ENCODE results near the gene PLPP3.

The PLPP3 gene

DNA sequence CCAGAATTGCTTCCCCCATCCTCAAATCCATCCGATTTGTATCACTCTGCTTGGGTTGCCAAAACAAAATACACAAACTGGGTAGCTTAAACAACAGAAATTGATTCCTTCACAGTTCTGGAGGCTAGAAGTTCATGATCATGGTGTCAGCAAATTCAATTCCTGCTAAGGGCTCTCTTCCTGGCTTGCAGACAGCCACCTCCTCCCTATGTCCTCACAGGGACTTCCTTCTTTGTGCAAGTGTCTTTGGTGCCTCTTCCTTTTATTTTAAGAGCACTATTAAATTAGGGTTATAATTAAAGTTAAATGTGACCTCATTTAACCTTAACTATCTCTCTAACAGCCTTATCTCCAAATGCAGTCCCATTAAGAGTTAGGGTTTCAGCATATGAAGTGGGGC is 112.8 kb downstream of the PLPP3 start:
- no peak for DNase-seq (ENCODE audit: low read depth)
- H3K4me3 ChIP-seq (replicated peaks; ENCODE audit: low read depth, low read length) = no peak overlapping the region
- TF ChIP-seq, protein P1, sequence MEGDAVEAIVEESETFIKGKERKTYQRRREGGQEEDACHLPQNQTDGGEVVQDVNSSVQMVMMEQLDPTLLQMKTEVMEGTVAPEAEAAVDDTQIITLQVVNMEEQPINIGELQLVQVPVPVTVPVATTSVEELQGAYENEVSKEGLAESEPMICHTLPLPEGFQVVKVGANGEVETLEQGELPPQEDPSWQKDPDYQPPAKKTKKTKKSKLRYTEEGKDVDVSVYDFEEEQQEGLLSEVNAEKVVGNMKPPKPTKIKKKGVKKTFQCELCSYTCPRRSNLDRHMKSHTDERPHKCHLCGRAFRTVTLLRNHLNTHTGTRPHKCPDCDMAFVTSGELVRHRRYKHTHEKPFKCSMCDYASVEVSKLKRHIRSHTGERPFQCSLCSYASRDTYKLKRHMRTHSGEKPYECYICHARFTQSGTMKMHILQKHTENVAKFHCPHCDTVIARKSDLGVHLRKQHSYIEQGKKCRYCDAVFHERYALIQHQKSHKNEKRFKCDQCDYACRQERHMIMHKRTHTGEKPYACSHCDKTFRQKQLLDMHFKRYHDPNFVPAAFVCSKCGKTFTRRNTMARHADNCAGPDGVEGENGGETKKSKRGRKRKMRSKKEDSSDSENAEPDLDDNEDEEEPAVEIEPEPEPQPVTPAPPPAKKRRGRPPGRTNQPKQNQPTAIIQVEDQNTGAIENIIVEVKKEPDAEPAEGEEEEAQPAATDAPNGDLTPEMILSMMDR (IDR thresholded peaks at IDR 0.05; ENCODE audit: low read length, missing control alignments) = no peak

DNA sequence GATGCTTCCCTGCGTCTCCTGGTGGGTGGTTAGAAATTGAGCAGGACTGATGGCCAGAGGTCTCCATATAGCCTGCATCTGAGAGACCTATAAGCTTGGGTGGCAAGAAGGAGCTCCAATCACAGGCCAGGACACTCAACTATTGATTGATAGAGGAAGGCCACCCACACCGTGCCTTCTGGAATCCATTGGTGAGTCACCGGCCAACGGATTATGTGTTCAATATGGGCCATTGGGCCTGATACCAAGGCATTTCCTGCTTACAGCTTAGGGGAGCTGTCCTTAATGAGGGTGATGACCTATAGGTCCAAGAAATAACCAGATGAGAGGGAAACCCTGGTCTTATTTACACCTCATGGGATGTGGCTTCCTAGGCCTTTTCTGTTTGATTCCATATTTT is 115.1 kb downstream of the PLPP3 start:
- no peak overlapping the region for H3K4me3 ChIP-seq (replicated peaks; ENCODE audit: low read depth, low read length)
- TF ChIP-seq, protein P1 (IDR thresholded peaks at IDR 0.05; ENCODE audit: low read length, missing control alignments) = no peak
- DNase-seq (ENCODE audit: low read depth) = no peak

DNA sequence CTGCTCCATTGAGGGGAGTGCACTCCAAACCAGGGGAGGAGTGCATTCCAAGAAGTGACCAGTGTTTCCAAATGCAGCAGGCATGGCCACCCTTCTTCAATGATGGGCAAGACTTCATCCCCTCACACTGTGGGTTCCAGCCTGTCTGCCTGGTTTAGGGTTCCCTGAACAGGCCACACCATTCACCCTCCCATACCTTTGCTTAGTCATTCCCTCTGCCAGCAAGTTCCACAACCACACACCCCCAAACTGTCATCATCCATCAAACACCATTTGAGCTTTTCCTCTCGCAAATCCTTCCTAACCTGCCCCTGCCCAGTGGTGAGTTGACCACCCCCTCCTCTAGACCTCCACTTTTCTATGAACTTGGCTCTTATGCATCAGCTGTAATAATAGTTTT is 116.0 kb downstream of the PLPP3 start:
- no peak overlapping the region for H3K4me3 ChIP-seq (replicated peaks; ENCODE audit: low read depth, low read length)
- TF ChIP-seq, protein P1 (IDR thresholded peaks at IDR 0.05; ENCODE audit: low read length, missing control alignments) = no peak
- no peak for DNase-seq (ENCODE audit: low read depth)

DNA sequence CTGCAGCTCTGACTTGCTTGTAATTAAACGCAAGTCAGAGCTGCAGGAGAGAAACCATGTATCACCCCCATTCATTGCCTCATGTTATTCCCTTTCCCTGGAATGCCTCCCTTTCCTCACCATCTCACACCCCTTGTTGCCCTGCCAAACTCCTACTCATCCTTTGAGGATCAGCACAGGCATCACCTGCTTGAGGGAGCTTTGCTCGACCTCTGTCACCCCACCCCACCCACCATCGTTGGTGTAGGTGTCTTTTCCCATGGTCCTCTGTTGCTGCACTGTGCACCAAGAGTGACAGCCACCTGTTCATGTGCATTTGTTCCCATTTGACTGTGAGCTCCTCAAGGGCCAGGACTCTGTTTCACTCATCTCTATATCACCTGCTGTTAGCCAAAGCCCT is 117.2 kb downstream of the PLPP3 start:
- no peak for DNase-seq (ENCODE audit: low read depth)
- TF ChIP-seq, protein P1 (IDR thresholded peaks at IDR 0.05; ENCODE audit: low read length, missing control alignments) = no peak
- no peak overlapping the region for H3K4me3 ChIP-seq (replicated peaks; ENCODE audit: low read depth, low read length)

DNA sequence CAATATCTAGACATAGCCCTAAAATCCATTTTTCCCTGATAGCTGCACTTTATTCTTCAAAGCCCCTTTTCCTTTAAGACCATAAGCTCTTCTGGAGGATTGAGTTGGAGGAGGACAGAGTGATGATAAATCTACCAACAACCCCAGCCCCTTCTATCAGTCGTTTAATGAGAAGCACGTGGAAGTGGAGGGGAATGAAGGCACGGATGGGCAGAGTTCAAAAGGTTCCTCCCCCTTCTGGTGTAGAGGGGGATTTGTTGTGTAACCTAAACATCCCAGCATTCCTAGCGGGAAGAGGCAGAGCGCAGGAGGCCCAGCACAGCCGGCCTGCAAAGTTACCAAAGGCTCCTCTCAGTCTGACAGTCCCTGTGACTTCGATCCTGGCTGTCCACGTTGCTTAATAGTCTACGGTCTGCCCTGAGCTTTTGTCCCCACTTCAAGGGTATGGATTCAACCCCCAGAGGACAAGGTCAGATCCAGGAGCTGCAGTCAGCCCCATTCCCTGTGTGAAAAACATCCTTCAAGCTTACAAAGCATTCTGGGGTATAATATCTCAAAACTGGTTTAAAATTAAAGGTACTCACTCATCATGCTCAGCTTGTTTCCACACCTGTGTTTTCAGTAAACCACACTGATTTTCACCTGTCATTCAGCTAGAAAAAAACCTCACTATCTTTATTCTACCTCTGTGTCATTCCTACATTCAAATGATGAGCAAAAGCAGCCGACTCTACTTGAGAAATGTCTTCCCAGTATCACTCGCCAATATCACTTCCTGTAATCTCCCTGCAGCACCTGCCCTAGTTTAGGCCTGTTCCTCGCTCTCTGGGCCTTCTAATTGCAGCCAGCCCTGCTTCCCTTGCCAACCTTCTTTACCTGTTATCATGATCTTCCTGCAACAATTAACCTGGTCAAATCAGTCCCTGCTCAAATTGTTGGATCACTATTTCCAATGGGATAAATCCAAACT is 117.9 kb downstream of the PLPP3 start:
- H3K4me3 ChIP-seq (replicated peaks; ENCODE audit: low read depth, low read length) = no peak overlapping the region
- TF ChIP-seq, protein P1 (IDR thresholded peaks at IDR 0.05; ENCODE audit: low read length, missing control alignments) = no peak
- no peak for DNase-seq (ENCODE audit: low read depth)

DNA sequence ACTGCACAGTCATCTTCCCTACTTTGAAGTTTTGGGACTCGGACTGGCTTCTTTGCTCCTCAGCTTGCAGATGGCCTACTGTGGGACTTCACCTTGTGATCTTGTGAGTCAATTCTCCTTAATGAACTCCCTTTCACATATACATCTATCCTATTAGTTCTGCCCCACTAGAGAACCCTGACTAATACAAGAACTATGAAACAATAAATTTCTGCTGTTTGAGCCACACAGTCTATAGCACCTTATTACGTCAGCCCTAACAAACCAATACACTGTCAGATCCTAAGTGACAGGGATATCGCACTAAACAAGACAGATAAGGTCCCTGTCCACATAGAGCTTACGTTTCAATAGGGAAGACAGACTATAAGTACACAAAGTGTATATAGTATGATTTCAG is 120.1 kb downstream of the PLPP3 start:
- DNase-seq (ENCODE audit: low read depth) = no peak
- H3K4me3 ChIP-seq (replicated peaks; ENCODE audit: low read depth, low read length) = no peak overlapping the region
- TF ChIP-seq, protein P1 (IDR thresholded peaks at IDR 0.05; ENCODE audit: low read length, missing control alignments) = no peak

Measured in fibroblast of pulmonary artery (primary cell).